ENCODE measurements around the gene MCC. TPM values are rescaled to one million over a fixed set of nuclear protein-coding genes. Genes with fewer than 3 reads are reported as not detected.

Gene MCC
- total RNA-seq, 4 donors from 2014 or later = 6.8 to 11.9 (median 9.0) TPM

DNA sequence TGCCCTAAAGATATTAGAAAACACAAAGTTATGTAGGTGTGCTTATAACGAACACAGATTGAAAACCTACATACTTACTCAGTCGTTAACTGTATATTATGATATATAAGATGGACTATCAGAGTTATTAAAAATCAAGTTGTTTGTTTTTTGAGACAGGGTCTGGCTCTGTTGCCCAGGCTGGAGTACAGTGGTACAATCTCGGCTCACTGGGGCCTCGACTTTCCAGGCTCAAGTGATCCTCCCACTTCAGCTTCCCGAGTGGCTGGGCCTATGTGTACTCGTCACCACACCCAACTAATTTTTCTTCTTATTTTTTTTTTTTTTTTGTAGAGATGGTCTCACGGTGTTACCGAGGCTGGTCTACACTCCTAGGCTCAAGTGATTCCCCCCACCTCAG is 211.8 kb downstream of the MCC start:
- no peak for DNase-seq
- intact Hi-C loops (cut with DNase I; ENCODE audit: low total_unique reads) = no loop called here
- peaks cover 0 to 45% of the 10 kb centered on the region in 2 donors for H3K4me1 ChIP-seq
- no peak overlapping the region for H3K27ac ChIP-seq
- no peak for ATAC-seq
- in situ Hi-C loops (cut with MboI; ENCODE audit: low sequenced_read_pairs in 4 of 4) = no loop called here
- no peaks in the 10 kb centered on the region for H3K27me3 ChIP-seq
- no peaks in the 10 kb centered on the region for H3K36me3 ChIP-seq
- no peak overlapping the region for H3K4me3 ChIP-seq
- no peaks in the 10 kb centered on the region for H3K9me3 ChIP-seq
- no peak for TF ChIP-seq POLR2A (IDR thresholded peaks at IDR 0.05)
- TF ChIP-seq, protein P1, sequence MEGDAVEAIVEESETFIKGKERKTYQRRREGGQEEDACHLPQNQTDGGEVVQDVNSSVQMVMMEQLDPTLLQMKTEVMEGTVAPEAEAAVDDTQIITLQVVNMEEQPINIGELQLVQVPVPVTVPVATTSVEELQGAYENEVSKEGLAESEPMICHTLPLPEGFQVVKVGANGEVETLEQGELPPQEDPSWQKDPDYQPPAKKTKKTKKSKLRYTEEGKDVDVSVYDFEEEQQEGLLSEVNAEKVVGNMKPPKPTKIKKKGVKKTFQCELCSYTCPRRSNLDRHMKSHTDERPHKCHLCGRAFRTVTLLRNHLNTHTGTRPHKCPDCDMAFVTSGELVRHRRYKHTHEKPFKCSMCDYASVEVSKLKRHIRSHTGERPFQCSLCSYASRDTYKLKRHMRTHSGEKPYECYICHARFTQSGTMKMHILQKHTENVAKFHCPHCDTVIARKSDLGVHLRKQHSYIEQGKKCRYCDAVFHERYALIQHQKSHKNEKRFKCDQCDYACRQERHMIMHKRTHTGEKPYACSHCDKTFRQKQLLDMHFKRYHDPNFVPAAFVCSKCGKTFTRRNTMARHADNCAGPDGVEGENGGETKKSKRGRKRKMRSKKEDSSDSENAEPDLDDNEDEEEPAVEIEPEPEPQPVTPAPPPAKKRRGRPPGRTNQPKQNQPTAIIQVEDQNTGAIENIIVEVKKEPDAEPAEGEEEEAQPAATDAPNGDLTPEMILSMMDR (IDR thresholded peaks at IDR 0.05 in 4 of 5, conservative IDR thresholded peaks at IDR 0.05 in 1 of 5) = no peak

DNA sequence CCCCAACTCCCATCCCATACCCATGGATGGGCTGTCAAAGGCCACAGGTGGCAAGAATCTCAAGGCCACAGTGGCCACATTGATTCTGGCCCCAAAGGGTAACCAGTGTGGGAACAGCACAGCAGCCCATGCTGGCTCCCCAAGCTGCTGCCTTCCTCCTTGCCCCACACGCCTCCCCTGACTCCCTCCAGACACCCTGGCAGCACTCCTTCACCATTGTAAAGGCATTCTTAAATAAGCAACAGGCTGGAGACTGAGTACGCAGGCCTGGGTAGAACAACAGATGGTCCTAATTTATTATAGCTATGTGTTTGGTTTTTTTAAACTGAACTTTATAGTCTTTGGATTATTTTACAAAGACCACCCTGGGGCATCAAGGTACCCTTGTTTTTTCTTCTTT is 212.3 kb downstream of the MCC start:
- Histone ChIP-seq H3K36me3 (no peaks in the 10 kb centered on the region), H3K27ac (no peak overlapping the region), H3K9me3 (no peaks in the 10 kb centered on the region), H3K4me3 (no peak overlapping the region), H3K27me3 (no peaks in the 10 kb centered on the region), H3K4me1 (peaks cover 0 to 44% of the 10 kb centered on the region in 2 donors)
- in situ Hi-C loops (cut with MboI; ENCODE audit: low sequenced_read_pairs in 4 of 4) (no loop called here), intact Hi-C loops (cut with DNase I; ENCODE audit: low total_unique reads) (no loop called here)
- no peak for DNase-seq
- no peak for ATAC-seq
- no peak for TF ChIP-seq POLR2A (IDR thresholded peaks at IDR 0.05)
- TF ChIP-seq, protein P1 (IDR thresholded peaks at IDR 0.05 in 4 of 5, conservative IDR thresholded peaks at IDR 0.05 in 1 of 5) = no peak

DNA sequence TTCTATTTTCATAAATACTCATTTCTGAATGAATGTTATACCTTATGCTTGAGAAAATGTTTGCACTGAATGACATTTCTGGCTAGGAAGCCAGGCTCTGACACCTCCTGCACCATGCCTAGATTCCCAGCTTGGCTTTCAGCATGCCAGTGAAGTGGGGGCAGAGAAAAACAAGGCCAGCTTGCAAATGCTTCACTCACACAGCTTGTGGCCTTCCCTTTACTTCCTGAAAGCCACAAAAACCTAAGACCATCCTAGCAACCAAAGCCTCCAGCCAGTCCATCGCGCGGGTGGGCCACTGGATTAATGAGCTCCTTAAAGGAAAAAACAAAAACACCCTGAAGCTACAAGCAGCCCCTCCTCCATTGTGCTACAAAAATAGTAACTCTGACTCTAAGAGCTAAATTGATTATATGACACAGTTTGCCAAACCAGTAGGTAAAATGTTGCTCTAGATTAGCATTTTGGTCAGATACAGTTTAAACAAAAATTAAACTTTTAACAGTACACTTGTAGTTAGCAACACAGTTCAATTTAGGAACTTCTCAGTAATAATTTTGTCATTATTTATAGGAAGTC is 213.3 kb downstream of the MCC start:
- TF ChIP-seq POLR2A (IDR thresholded peaks at IDR 0.05) = no peak
- TF ChIP-seq, protein P1 (IDR thresholded peaks at IDR 0.05 in 4 of 5, conservative IDR thresholded peaks at IDR 0.05 in 1 of 5) = no peak
- no peaks in the 10 kb centered on the region for H3K27me3 ChIP-seq
- no peak for ATAC-seq
- no peak for DNase-seq
- no peaks in the 10 kb centered on the region for H3K36me3 ChIP-seq
- no peak overlapping the region for H3K4me3 ChIP-seq
- intact Hi-C loops (cut with DNase I; ENCODE audit: low total_unique reads) (no loop called here), in situ Hi-C loops (cut with MboI; ENCODE audit: low sequenced_read_pairs in 4 of 4) (no loop called here)
- H3K4me1 ChIP-seq = peaks cover 0 to 44% of the 10 kb centered on the region in 2 donors
- H3K9me3 ChIP-seq = no peaks in the 10 kb centered on the region
- H3K27ac ChIP-seq = no peak overlapping the region

DNA sequence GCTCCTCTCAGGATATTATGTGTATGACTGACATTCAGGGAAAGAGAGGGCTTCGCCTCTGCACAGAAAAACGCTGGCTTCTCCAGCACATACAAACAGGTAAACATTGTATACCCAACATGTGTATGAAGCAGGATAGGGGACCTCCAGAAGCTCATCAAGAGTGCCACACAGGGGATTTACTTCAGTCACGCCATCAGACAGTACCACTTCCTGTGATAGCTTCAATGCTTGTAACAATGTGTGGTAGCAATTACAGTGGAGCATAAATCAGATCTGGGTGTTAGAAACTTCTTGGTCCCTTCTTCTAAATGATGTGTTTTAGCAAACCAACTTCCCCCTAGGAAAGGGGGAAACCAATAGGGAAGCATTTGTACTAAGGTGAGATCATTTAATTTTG is 214.3 kb downstream of the MCC start:
- intact Hi-C loops (cut with DNase I; ENCODE audit: low total_unique reads) = no loop called here
- in situ Hi-C loops (cut with MboI; ENCODE audit: low sequenced_read_pairs in 4 of 4) = no loop called here
- Histone ChIP-seq H3K27ac (no peak overlapping the region), H3K4me1 (peaks cover 0 to 43% of the 10 kb centered on the region in 2 donors), H3K27me3 (no peaks in the 10 kb centered on the region), H3K4me3 (no peak overlapping the region), H3K9me3 (no peaks in the 10 kb centered on the region), H3K36me3 (no peaks in the 10 kb centered on the region)
- TF ChIP-seq, protein P1 (IDR thresholded peaks at IDR 0.05 in 4 of 5, conservative IDR thresholded peaks at IDR 0.05 in 1 of 5) = no peak
- TF ChIP-seq POLR2A (IDR thresholded peaks at IDR 0.05) = no peak
- DNase-seq (no peak), ATAC-seq (no peak)
